ENCODE results near the gene OLIG1. TPM values are rescaled to one million over a fixed set of nuclear protein-coding genes. Genes with fewer than 3 reads are reported as not detected.

The OLIG1 gene
- total and polyA plus RNA-seq, 2 of the 8 experiments (the other 6 are each of a cell fraction or from before 2014, with no cell fraction given): 0.65 to 1.2 TPM

DNA sequence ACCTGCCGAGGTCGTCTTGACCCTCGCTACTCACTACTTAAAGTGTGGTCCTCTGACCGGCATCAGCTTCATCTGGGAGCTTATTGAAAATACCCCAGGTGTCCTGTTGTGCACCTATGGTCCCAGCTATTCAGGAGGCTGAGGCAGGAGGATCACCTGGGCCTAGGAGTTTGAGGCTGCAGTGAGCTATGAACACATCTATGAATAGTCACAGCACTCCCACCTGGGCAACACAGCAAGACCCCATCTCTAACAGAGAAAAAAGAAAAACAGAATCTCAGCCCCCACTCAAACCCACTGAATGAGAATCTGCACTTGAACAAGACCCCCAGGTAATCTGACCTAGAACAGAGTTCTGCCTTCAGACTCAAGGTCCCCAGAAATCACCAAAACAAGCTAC lies 8.7 kb upstream of the OLIG1 start (continued):
- no peak for TF ChIP-seq SP2 (IDR thresholded peaks at IDR 0.05; ENCODE audit: low read length)

Measured in H1 (cell line).